IMR-90 (cell line): ENCODE measurements around the gene PAN3.

Experiments
- CEBPB ChIP-seq: IDR thresholded peaks from 2 replicates; pipeline ENCODE4 v1.6.1; 2012; ENCODE audit warnings: low read depth, low read length, improper control_type of control experiment
- CHD1 ChIP-seq: IDR thresholded peaks from 2 replicates; pipeline ENCODE4 v1.6.1; 2012; ENCODE audit warnings: low read depth, low read length, improper control_type of control experiment
- CTCF ChIP-seq: conservative IDR thresholded peaks from 2 replicates; pipeline ENCODE4 v1.5.1; 2012; ENCODE audit warnings: mild to moderate bottlenecking, low read depth, low read length, improper control_type of control experiment
- MAFK ChIP-seq: IDR thresholded peaks from 2 replicates; pipeline ENCODE4 v1.6.1; 2012; ENCODE audit warnings: low read depth, low read length, improper control_type of control experiment
- MAZ ChIP-seq: IDR thresholded peaks from 2 replicates; pipeline ENCODE4 v1.6.1; 2012; ENCODE audit warnings: low read depth, mild to moderate bottlenecking, low read length, improper control_type of control experiment, moderate library complexity, borderline replicate concordance
- MXI1 ChIP-seq: IDR thresholded peaks from 2 replicates; pipeline ENCODE4 v1.6.1; 2012; ENCODE audit warnings: low read depth, mild to moderate bottlenecking, low read length, moderate library complexity, borderline replicate concordance
- POLR2A ChIP-seq: IDR thresholded peaks from 2 replicates; pipeline ENCODE4 v1.6.1; 2012; ENCODE audit warnings: mild to moderate bottlenecking, low read depth, low read length
- RAD21 ChIP-seq: IDR thresholded peaks from 2 replicates; pipeline ENCODE4 v1.6.1; 2012; ENCODE audit warnings: low read length, improper control_type of control experiment
- RCOR1 ChIP-seq: IDR thresholded peaks from 2 replicates; pipeline ENCODE4 v1.6.1; 2012; ENCODE audit warnings: mild to moderate bottlenecking, low read length, improper control_type of control experiment; ENCODE audit not compliant: insufficient replicate concordance
- RFX5 ChIP-seq: IDR thresholded peaks from 2 replicates; pipeline ENCODE4 v1.8.0; 2012; ENCODE audit warnings: low read depth, mild to moderate bottlenecking, low read length, moderate library complexity
- SMC3 ChIP-seq: fragments of 150-350 bp; IDR thresholded peaks from 2 replicates; pipeline ENCODE4 v1.6.1; 2016; ENCODE audit warnings: low read depth, mild to moderate bottlenecking, antibody characterized with exemption, low read length, moderate library complexity
- USF2 ChIP-seq: fragments of 150-350 bp; IDR thresholded peaks from 2 replicates; pipeline ENCODE4 v1.6.1; 2017; ENCODE audit warnings: mild to moderate bottlenecking, antibody characterized with exemption, low read length, low read depth

GRCh38 chr13:28177327-28177726 is 39.0 kb downstream of the PAN3 start:
- TF ChIP-seq CTCF, result no peak
- TF ChIP-seq RCOR1, result no peak
- TF ChIP-seq RFX5, result no peak
- no peak for TF ChIP-seq MAZ
- no peak for TF ChIP-seq RAD21
- no peak for TF ChIP-seq USF2
- no peak for TF ChIP-seq MAFK
- TF ChIP-seq MXI1, result no peak
- no peak for TF ChIP-seq CHD1
- no peak for TF ChIP-seq POLR2A
- no peak for TF ChIP-seq SMC3
- TF ChIP-seq CEBPB, result no peak
